Lung (tissue), 4 donors: ENCODE data around the gene MMP26. TPM values are rescaled to one million over a fixed set of nuclear protein-coding genes. Genes with fewer than 3 reads are reported as not detected.

Experiments used
- polyA plus RNA-seq, 2 donors: library from polyadenylated mRNA; stranded (reverse); fragments of 200-250 nt; gene quantifications; one replicate each; pipeline ENCODE4 v1.2.1, GENCODE V29; 2013
- total RNA-seq, 2 donors: library from RNA; depleted of rRNA in 1 of 2; stranded (reverse); fragments of >200 nt in 1 of 2; gene quantifications; one replicate each; pipeline ENCODE4 v1.2.1, GENCODE V29; 2014 to 2021
- donor health status: Bipolar disorder and iron deficiency.
- donor health status: healthy.
- donor health status: DM: yes; HTN: yes; CAD: no.

The MMP26 gene
- total and polyA plus RNA-seq, 4 donors: not detected

Other genes with a start within 250 kb of the MMP26 start
- under 1 TPM in 1 of 2 donors, not detected in 1; 0.18 TPM for gene OR52K1, start 222.1 kb upstream of the MMP26 start, total RNA-seq
- under 1 TPM in 1 of 2 donors, not detected in 1; 0.01 TPM for gene OR52K1, start 222.1 kb upstream of the MMP26 start, polyA plus RNA-seq
- not detected for gene OR52M1, start 159.6 kb upstream of the MMP26 start, total RNA-seq
- gene OR52M1, start 159.6 kb upstream of the MMP26 start, polyA plus RNA-seq: not detected
- not detected for gene OR52I2, start 123.0 kb upstream of the MMP26 start, total RNA-seq
- not detected for gene OR52I2, start 123.0 kb upstream of the MMP26 start, polyA plus RNA-seq
- gene OR52I1, start 110.7 kb upstream of the MMP26 start, total RNA-seq: not detected
- not detected for gene OR52I1, start 110.7 kb upstream of the MMP26 start, polyA plus RNA-seq
- gene TRIM68, start 96.6 kb upstream of the MMP26 start, total RNA-seq: 10 to 100 TPM; 15.0 to 18.6 TPM
- gene TRIM68, start 96.6 kb upstream of the MMP26 start, polyA plus RNA-seq: 1 to 10 TPM; 5.6 to 7.5 TPM
- gene OR51D1, start 67.3 kb upstream of the MMP26 start, total RNA-seq: not detected
- not detected for gene OR51D1, start 67.3 kb upstream of the MMP26 start, polyA plus RNA-seq
- under 1 TPM in 1 of 2 donors, not detected in 1; 0.60 TPM for gene OR51E1, start 60.8 kb upstream of the MMP26 start, total RNA-seq
- under 1 TPM in 1 of 2 donors, not detected in 1; 0.01 TPM for gene OR51E1, start 60.8 kb upstream of the MMP26 start, polyA plus RNA-seq
- not detected for gene OR51E2, start 6.9 kb upstream of the MMP26 start, total RNA-seq
- gene OR51E2, start 6.9 kb upstream of the MMP26 start, polyA plus RNA-seq: not detected
- not detected for gene OR51F1, start 65.2 kb downstream of the MMP26 start, total RNA-seq
- gene OR51F1, start 65.2 kb downstream of the MMP26 start, polyA plus RNA-seq: not detected
- gene OR52R1, start 99.6 kb downstream of the MMP26 start, total RNA-seq: not detected
- not detected for gene OR52R1, start 99.6 kb downstream of the MMP26 start, polyA plus RNA-seq
- gene OR51F2, start 116.5 kb downstream of the MMP26 start, total RNA-seq: not detected
- gene OR51F2, start 116.5 kb downstream of the MMP26 start, polyA plus RNA-seq: not detected
- gene OR51S1, start 144.4 kb downstream of the MMP26 start, total RNA-seq: not detected
- not detected for gene OR51S1, start 144.4 kb downstream of the MMP26 start, polyA plus RNA-seq
- gene OR51T1, start 177.1 kb downstream of the MMP26 start, total RNA-seq: not detected
- not detected for gene OR51T1, start 177.1 kb downstream of the MMP26 start, polyA plus RNA-seq
- gene OR51A7, start 199.0 kb downstream of the MMP26 start, total RNA-seq: not detected
- gene OR51A7, start 199.0 kb downstream of the MMP26 start, polyA plus RNA-seq: not detected
- not detected for gene OR51G2, start 214.6 kb downstream of the MMP26 start, total RNA-seq
- not detected for gene OR51G2, start 214.6 kb downstream of the MMP26 start, polyA plus RNA-seq
- gene OR51G1, start 219.6 kb downstream of the MMP26 start, total RNA-seq: not detected
- not detected for gene OR51G1, start 219.6 kb downstream of the MMP26 start, polyA plus RNA-seq
- not detected for gene OR51A4, start 242.8 kb downstream of the MMP26 start, total RNA-seq
- gene OR51A4, start 242.8 kb downstream of the MMP26 start, polyA plus RNA-seq: not detected